H9 (cell line): ENCODE measurements around the gene CHD6. TPM values are rescaled to one million over a fixed set of nuclear protein-coding genes. Genes with fewer than 3 reads are reported as not detected.

ENCODE experiments used
- DNase-seq: peaks from one replicate; pipeline ENCODE4 v3.0.0-alpha.2; 2017
- H2AFZ ChIP-seq: one replicate; pipeline ENCODE4 v1.6.1; 2013; ENCODE audit warnings: mild to moderate bottlenecking, low read length, control low read depth, moderate library complexity
- H2AK5ac ChIP-seq: 2 replicates; pipeline ENCODE4 v1.6.1; 2013; ENCODE audit warnings: low read length, control low read depth, mixed read lengths; ENCODE audit not compliant: insufficient read length
- H2BK120ac ChIP-seq: one replicate; pipeline ENCODE4 v1.6.1; 2013; ENCODE audit warnings: low read depth, mild to moderate bottlenecking, low read length, control low read depth, inconsistent platforms; ENCODE audit not compliant: poor library complexity, severe bottlenecking
- H2BK12ac ChIP-seq: 2 replicates; pipeline ENCODE4 v1.6.1; 2013; ENCODE audit warnings: low read length, control low read depth, mixed read lengths, low read depth; ENCODE audit not compliant: insufficient read length
- H2BK15ac ChIP-seq: 2 replicates; pipeline ENCODE4 v1.6.1; 2013; ENCODE audit warnings: low read depth, low read length, control low read depth
- H2BK20ac ChIP-seq: one replicate; pipeline ENCODE4 v1.6.1; 2013; ENCODE audit warnings: low read depth, mild to moderate bottlenecking, low read length, control low read depth, inconsistent platforms; ENCODE audit not compliant: poor library complexity, severe bottlenecking
- H2BK5ac ChIP-seq: 2 replicates; pipeline ENCODE4 v1.6.1; 2013; ENCODE audit warnings: low read length, control low read depth, mixed read lengths; ENCODE audit not compliant: insufficient read length
- H3K14ac ChIP-seq: 2 replicates; pipeline ENCODE4 v1.6.1; 2013; ENCODE audit warnings: low read length, control low read depth; ENCODE audit not compliant: insufficient read depth
- H3K18ac ChIP-seq: 2 replicates; pipeline ENCODE4 v1.6.1; 2013; ENCODE audit warnings: low read depth, mild to moderate bottlenecking, mixed read lengths, low read length, control low read depth; ENCODE audit not compliant: insufficient read length
- H3K23ac ChIP-seq: 2 replicates; pipeline ENCODE4 v1.6.1; 2013; ENCODE audit warnings: low read length, control low read depth, mixed read lengths, low read depth; ENCODE audit not compliant: insufficient read length
- H3K23me2 ChIP-seq: 2 replicates; pipeline ENCODE4 v1.6.1; 2013; ENCODE audit warnings: low read depth, mild to moderate bottlenecking, mixed read lengths, low read length, control low read depth; ENCODE audit not compliant: insufficient read length, poor library complexity, severe bottlenecking
- H3K27ac ChIP-seq: 2 replicates; pipeline ENCODE4 v1.5.1; 2013; ENCODE audit warnings: low read length, control low read depth, mixed read lengths, low read depth; ENCODE audit not compliant: insufficient read length
- H3K27me3 ChIP-seq: 2 replicates; pipeline ENCODE4 v1.6.1; 2013; ENCODE audit warnings: low read length, control low read depth, inconsistent platforms; ENCODE audit not compliant: insufficient read depth
- H3K4ac ChIP-seq: 2 replicates; pipeline ENCODE4 v1.6.1; 2013; ENCODE audit warnings: low read depth, mild to moderate bottlenecking, control low read depth, inconsistent platforms, low read length, moderate library complexity
- H3K4me1 ChIP-seq: 2 replicates; pipeline ENCODE4 v1.6.1; 2013; ENCODE audit warnings: low read length, control low read depth, inconsistent platforms; ENCODE audit not compliant: insufficient read depth
- H3K4me2 ChIP-seq: 2 replicates; pipeline ENCODE4 v1.6.1; 2013; ENCODE audit warnings: low read length, control low read depth, mixed read lengths; ENCODE audit not compliant: insufficient read length, insufficient read depth
- H3K56ac ChIP-seq: 2 replicates; pipeline ENCODE4 v1.6.1; 2013; ENCODE audit warnings: low read depth, mild to moderate bottlenecking, mixed read lengths, low read length, control low read depth; ENCODE audit not compliant: insufficient read length
- H3K79me1 ChIP-seq: 2 replicates; pipeline ENCODE4 v1.6.1; 2013; ENCODE audit warnings: low read depth, mild to moderate bottlenecking, moderate library complexity, low read length, control low read depth, inconsistent platforms; ENCODE audit not compliant: insufficient read depth, poor library complexity, severe bottlenecking
- H3K79me2 ChIP-seq: 2 replicates; pipeline ENCODE4 v1.6.1; 2013; ENCODE audit warnings: low read length, control low read depth, inconsistent platforms; ENCODE audit not compliant: insufficient read depth
- H3K9ac ChIP-seq: 2 replicates; pipeline ENCODE4 v1.6.1; 2013; ENCODE audit warnings: low read length, control low read depth, mixed read lengths; ENCODE audit not compliant: insufficient read length; ENCODE audit errors: extremely low read depth
- H3K9me3 ChIP-seq: one replicate; pipeline ENCODE4 v1.6.1; 2013; ENCODE audit warnings: low read depth, low read length, inconsistent platforms; ENCODE audit not compliant: control insufficient read depth
- H3T11ph ChIP-seq: one replicate; pipeline ENCODE4 v1.6.1; 2013; ENCODE audit warnings: mild to moderate bottlenecking, low read length, control low read depth, inconsistent platforms
- H4K20me1 ChIP-seq: one replicate; pipeline ENCODE4 v1.6.1; 2013; ENCODE audit not compliant: control insufficient read depth, insufficient read length, insufficient read depth
- H4K5ac ChIP-seq: 2 replicates; pipeline ENCODE4 v1.6.1; 2013; ENCODE audit warnings: low read depth, mild to moderate bottlenecking, mixed read lengths, low read length, control low read depth; ENCODE audit not compliant: insufficient read length
- H4K8ac ChIP-seq: replicated peaks from 2 replicates; pipeline ENCODE4 v1.6.1; 2013; ENCODE audit warnings: low read length, control low read depth, mixed read lengths, low read depth; ENCODE audit not compliant: insufficient read length
- H4K91ac ChIP-seq: 2 replicates; pipeline ENCODE4 v1.6.1; 2013; ENCODE audit warnings: low read depth, mild to moderate bottlenecking, moderate library complexity, mixed read lengths, low read length, control low read depth; ENCODE audit not compliant: insufficient read length
- H3K27ac Mint-ChIP-seq, 3 experiments: 2 replicates in 2 of 3; 3 replicates in 1 of 3; pipeline ENCODE4 v1.8.0; 2020 to 2021; ENCODE audit warnings: mixed read lengths in 3 of 3, mild to moderate bottlenecking in 1 of 3, moderate library complexity in 1 of 3
- H3K27me3 Mint-ChIP-seq: 2 replicates; pipeline ENCODE4 v1.8.0; 2021; ENCODE audit warnings: low read depth, mild to moderate bottlenecking, moderate library complexity, mixed read lengths
- H3K36me3 Mint-ChIP-seq, 3 experiments: 2 replicates in 2 of 3; 3 replicates in 1 of 3; pipeline ENCODE4 v1.8.0; 2020 to 2021; ENCODE audit warnings: low read depth in 3 of 3, mixed read lengths in 3 of 3; ENCODE audit not compliant: insufficient read depth in 1 of 3
- H3K4me1 Mint-ChIP-seq, 2 experiments: 2 replicates each; pipeline ENCODE4 v1.8.0; 2020; ENCODE audit warnings: mixed read lengths in 2 of 2
- H3K4me3 Mint-ChIP-seq, 2 experiments: 2 replicates in 1 of 2; 3 replicates in 1 of 2; pipeline ENCODE4 v1.8.0; 2020 to 2021; ENCODE audit warnings: mild to moderate bottlenecking in 2 of 2, mixed read lengths in 2 of 2, moderate library complexity in 1 of 2
- H3K9me3 Mint-ChIP-seq, 2 experiments: 2 replicates in 1 of 2; 3 replicates in 1 of 2; pipeline ENCODE4 v1.8.0; 2020; ENCODE audit warnings: mild to moderate bottlenecking in 2 of 2, mixed read lengths in 2 of 2, moderate library complexity in 1 of 2
- WGBS: extraction: QIAGEN DNeasy Blood & Tissue Kit; methylation state at CpG from one replicate; pipeline ENCODE4 v1.1.7; 2013; ENCODE audit warnings: missing lambda C conversion rate, low lambda C conversion rate, mixed read lengths; ENCODE audit not compliant: insufficient read length; ENCODE audit errors: extremely low coverage; 5-methylcytosine and 5-hydroxymethylcytosine counted together
- total RNA-seq: library from RNA; stranded (reverse); gene quantifications from 2 replicates; pipeline ENCODE4 v1.2.1, GENCODE V29; 2021
- TF ChIP-seq, protein P1 (sequence below): fragments of 200-600 bp; sonication (generic); conservative IDR thresholded peaks from 3 replicates; pipeline ENCODE4 v1.8.0; 2021; ENCODE audit warnings: antibody characterized with exemption, mild to moderate bottlenecking

CHD6 gene
- total RNA-seq, 1 experiment from 2014 or later: 51.5 TPM

DNA sequence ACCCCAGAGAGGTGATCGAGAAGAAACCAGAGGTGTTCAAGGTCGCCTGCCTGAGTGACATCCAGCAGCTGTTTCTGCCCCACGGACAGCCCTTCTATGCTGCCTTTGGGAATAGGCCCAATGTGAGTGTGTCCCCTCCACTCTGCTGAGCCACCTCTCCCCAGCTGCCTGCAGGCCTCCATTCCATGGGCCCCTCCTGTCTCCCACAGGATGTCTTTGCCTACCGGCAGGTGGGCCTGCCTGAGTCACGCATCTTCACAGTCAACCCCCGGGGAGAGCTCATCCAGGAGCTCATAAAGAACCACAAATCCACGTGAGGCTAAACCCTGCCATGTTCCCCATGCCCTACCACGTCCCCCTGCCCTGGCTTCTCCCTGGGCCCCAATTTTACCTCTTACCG, 259.9 kb downstream of the CHD6 start:
- no peak overlapping the region for H3K14ac ChIP-seq

More for the DNA sequence above, 259.9 kb downstream of the CHD6 start:
- H3K4me1 Mint-ChIP-seq: 0 out of 4 replicates have a peak, but pooled peaks cover 0 to 3% of the 10 kb centered on the region in 2 experiments
- Histone ChIP-seq H3K4me2 (no peak overlapping the region), H3K4me1 (no peaks in the 10 kb centered on the region), H2AFZ (no peak overlapping the region), H3T11ph (no peak overlapping the region), H4K91ac (no peak overlapping the region), H3K23ac (no peak overlapping the region), H3K27me3 (no peaks in the 10 kb centered on the region), H3K4ac (no peak overlapping the region), H2BK120ac (no peak overlapping the region), H3K18ac (no peak overlapping the region), H2BK12ac (no peak overlapping the region), H3K9ac (no peak overlapping the region), H2AK5ac (no peak overlapping the region), H4K20me1 (no peaks in the 10 kb centered on the region), H2BK20ac (no peak overlapping the region), H2BK15ac (no peak overlapping the region), H3K27ac (no peak overlapping the region), H3K79me2 (no peaks in the 10 kb centered on the region), H4K8ac (no peak overlapping the region), H3K23me2 (no peaks in the 10 kb centered on the region), H3K9me3 (no peaks in the 10 kb centered on the region), H2BK5ac (no peak overlapping the region), H3K56ac (no peak overlapping the region), H4K5ac (no peak overlapping the region), H3K79me1 (no peaks in the 10 kb centered on the region)
- WGBS: no CpG with 5 or more reads among the region's 9 CpGs
- H3K4me3 Mint-ChIP-seq: no peak overlapping the region
- H3K36me3 Mint-ChIP-seq: peaks cover 0 to 4% (median 3%) of the 10 kb centered on the region in 3 experiments; a peak in 2 of 7 replicates
- H3K27me3 Mint-ChIP-seq: no peaks in the 10 kb centered on the region
- H3K9me3 Mint-ChIP-seq: no peaks in the 10 kb centered on the region; a peak in 1 of 5 replicates
- no peak overlapping the region for H3K27ac Mint-ChIP-seq
- TF ChIP-seq, protein P1, sequence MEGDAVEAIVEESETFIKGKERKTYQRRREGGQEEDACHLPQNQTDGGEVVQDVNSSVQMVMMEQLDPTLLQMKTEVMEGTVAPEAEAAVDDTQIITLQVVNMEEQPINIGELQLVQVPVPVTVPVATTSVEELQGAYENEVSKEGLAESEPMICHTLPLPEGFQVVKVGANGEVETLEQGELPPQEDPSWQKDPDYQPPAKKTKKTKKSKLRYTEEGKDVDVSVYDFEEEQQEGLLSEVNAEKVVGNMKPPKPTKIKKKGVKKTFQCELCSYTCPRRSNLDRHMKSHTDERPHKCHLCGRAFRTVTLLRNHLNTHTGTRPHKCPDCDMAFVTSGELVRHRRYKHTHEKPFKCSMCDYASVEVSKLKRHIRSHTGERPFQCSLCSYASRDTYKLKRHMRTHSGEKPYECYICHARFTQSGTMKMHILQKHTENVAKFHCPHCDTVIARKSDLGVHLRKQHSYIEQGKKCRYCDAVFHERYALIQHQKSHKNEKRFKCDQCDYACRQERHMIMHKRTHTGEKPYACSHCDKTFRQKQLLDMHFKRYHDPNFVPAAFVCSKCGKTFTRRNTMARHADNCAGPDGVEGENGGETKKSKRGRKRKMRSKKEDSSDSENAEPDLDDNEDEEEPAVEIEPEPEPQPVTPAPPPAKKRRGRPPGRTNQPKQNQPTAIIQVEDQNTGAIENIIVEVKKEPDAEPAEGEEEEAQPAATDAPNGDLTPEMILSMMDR: no peak
- peak; percentile 22 for DNase-seq
